NCI-H1048 (cell line): Measurements from ENCODE around the gene RELT.

Experiments used
- DNase-seq: peaks from one replicate; lab custom pipeline; 2025; lab: John Stamatoyannopoulos, UW

Gene RELT

GRCh38 chr11:73404506-73405145 is 28.4 kb downstream of the RELT start:
- DNase-seq = no peak

GRCh38 chr11:73405146-73405510 is 28.9 kb downstream of the RELT start:
- no peak for DNase-seq

GRCh38 chr11:73406131-73406530 is 29.9 kb downstream of the RELT start:
- DNase-seq = no peak

- no peak for DNase-seq
Measured at GRCh38 chr11:73406619-73407018, 30.4 kb downstream of the RELT start.

GRCh38 chr11:73409431-73409830 is 33.2 kb downstream of the RELT start:
- no peak for DNase-seq

GRCh38 chr11:73410627-73411026 is 34.4 kb downstream of the RELT start:
- DNase-seq = no peak

GRCh38 chr11:73411031-73411430 is 34.8 kb downstream of the RELT start:
- DNase-seq = no peak

GRCh38 chr11:73412308-73412707 is 36.1 kb downstream of the RELT start:
- no peak for DNase-seq

GRCh38 chr11:73413256-73413655 is 37.1 kb downstream of the RELT start:
- DNase-seq = no peak

- DNase-seq = no peak
Measured at GRCh38 chr11:73414977-73415651, 38.9 kb downstream of the RELT start.

- no peak for DNase-seq
Measured at GRCh38 chr11:73415854-73416615, 39.8 kb downstream of the RELT start.

GRCh38 chr11:73416786-73417185 is 40.6 kb downstream of the RELT start:
- DNase-seq = no peak

GRCh38 chr11:73420136-73420535 is 43.9 kb downstream of the RELT start:
- DNase-seq = no peak

GRCh38 chr11:73422886-73423285 is 46.7 kb downstream of the RELT start:
- DNase-seq = no peak

GRCh38 chr11:73423506-73423905 is 47.3 kb downstream of the RELT start:
- no peak for DNase-seq

GRCh38 chr11:73425108-73425507 is 48.9 kb downstream of the RELT start:
- no peak for DNase-seq

GRCh38 chr11:73426219-73426850 is 50.1 kb downstream of the RELT start:
- DNase-seq = no peak

- no peak for DNase-seq
Measured at GRCh38 chr11:73428227-73428626, 52.0 kb downstream of the RELT start.

- DNase-seq = no peak
Measured at GRCh38 chr11:73428699-73429098, 52.5 kb downstream of the RELT start.

GRCh38 chr11:73429121-73429750 is 53.0 kb downstream of the RELT start:
- DNase-seq = no peak

GRCh38 chr11:73430326-73430725 is 54.1 kb downstream of the RELT start:
- no peak for DNase-seq

GRCh38 chr11:73431396-73431795 is 55.2 kb downstream of the RELT start:
- no peak for DNase-seq
